ENCODE results near the gene ZNF407.

The ZNF407 gene

DNA sequence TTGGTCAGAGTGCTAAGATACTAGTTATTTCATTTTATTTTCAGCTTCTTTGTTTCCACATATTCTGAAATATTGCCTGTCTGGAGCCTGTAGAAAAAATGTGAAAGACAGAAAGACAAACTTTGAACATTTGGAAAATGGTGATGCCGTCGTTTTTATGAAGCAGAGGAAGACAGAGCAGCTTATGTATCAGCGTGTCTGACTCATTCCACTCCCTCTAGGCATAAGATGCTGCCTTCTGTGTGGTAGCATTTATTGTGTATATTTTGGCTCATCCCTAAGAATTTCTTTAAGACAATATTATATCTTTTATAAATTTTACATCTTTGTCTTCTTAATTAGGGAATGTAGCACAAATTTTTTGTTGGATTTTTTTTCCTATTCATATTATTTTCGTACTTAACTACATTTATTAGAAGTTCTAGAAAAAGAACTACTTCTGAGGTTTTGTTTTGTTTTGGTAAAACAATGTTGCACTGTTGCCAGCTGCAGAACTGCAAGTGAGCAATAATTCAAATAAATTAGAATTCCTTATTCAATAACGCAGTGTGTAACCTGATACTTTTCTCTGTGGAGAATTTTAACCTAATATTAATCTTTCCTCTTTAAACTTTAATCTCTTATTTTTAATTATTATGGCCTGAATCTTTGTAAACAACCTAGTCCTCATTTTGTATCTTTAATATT is 300.4 kb downstream of the ZNF407 start:
- FAIRE-seq = no peak

DNA sequence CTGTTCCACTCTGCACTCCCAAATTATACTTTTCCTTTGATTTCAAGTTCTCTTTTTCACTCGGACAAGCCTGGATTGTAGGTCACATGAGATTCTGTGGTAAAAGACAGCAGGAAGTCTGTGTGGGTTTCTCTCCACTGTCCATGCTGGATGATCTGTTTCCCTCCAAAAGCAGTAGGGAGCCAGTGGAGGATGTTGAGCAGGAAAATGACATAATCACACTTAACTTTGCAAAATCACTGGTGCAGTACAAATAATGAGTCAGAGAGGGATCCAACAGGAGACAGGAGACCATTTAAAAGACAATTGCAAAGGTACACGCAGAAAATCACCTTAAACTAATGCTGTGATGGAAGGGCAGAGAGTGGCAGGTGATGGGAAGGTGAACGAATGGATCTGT is 301.3 kb downstream of the ZNF407 start:
- no peak for FAIRE-seq

DNA sequence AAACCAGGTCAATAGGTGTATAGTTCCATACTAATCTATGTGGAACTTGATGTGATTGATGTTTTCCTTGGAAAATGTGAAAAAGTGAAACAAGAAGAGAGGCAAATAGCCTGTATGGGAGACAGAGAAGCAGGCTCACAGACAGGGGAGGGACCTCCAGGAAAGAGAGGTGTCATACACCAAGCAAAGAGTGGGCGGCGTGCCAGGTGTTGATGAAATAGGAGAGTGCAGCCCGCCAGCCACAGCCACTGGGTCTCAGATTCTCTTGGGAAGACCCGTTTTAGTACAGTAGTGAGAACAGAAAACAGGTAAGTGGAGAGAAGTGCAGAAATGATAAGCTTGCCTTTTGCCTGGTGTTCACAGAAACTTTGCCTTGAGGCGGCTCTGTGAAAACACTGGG is 301.9 kb downstream of the ZNF407 start:
- no peak for FAIRE-seq

DNA sequence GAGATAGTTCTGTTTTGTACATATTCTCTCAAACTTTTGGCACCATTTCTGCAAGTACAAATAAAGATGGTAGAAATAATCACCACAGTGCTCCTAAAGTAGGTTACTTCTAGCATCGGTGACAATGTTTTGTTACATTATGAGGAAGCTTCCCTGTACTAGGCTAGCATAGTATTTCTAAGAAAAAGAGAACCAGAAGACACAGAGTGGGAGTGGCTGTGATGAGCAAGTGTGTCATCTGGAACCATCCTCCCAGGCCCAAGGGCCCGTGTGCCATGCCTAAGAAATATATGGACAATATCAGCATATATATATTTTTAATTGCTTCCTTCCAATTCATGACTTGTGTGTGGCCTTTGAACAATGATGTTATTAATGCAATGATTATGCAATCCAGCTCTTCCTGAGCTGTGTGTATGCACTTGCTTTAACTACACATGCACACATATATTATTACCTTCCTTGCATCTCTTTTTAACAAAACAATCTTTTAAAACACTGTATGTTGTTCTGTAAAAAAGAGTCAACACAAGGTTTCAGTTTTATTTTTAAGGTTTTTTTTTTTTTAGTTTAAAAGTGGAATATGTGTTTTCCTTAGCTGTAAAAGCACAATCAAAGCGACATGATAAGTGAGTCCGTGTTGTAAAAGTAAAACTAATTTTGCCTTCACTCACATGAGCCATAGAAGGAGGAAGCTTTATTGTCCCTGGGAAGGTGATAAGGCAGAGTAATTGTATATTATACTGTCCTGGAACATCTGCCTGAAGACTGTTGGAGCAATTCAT is 303.9 kb downstream of the ZNF407 start:
- no peak for FAIRE-seq

DNA sequence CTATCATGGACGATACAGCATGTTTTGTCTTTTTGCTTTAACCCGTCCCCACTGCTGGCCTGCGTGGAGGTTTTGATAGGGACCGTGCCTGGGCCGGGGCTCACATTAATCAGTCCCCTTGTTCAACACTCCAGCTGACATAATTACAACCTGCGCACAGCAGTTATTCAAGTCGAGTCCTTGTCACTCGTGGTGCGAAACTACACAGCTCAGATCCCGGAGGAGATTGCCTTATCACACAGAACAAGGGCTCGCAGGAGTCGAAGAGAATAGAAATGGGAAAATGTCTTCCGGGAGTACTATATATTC is 304.4 kb downstream of the ZNF407 start:
- no peak for FAIRE-seq

DNA sequence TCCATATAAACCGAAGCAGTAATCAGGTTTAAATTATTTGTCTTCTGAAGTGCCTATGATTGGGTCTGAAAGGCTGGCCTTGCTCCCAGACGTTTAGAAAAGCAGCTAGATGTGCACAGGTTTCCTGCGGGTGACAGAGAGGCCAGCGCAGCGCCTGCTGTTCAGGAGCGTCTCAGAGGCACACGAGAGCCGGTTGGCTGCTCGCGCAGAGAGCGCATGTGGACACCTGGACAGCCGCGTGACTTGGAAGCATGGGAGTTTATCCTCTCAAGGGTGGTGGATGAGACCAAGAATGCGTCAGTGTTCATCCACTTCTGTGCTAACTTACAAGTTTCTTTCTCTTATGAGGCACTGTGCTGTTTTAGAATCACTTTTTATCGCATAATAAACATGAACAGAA is 307.6 kb downstream of the ZNF407 start:
- FAIRE-seq = no peak

DNA sequence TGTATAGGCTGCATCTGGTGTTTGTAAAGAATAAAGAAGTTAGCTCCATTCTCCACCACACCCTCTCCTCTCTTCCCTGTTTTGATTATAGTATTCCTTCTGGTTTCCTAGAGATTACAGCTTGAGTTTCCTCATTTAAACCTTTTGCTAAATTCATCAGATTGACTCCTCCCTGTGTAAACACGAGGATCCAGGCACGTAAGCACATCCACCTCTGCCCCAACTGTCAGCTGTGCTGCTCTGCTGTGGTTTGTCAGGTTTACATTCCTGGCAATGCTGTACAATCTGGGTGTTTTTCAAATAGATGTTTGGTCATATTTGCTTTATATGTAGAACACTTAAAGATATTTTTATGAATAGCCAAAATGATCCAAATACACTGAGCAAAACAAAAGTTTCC is 308.5 kb downstream of the ZNF407 start:
- FAIRE-seq = no peak

DNA sequence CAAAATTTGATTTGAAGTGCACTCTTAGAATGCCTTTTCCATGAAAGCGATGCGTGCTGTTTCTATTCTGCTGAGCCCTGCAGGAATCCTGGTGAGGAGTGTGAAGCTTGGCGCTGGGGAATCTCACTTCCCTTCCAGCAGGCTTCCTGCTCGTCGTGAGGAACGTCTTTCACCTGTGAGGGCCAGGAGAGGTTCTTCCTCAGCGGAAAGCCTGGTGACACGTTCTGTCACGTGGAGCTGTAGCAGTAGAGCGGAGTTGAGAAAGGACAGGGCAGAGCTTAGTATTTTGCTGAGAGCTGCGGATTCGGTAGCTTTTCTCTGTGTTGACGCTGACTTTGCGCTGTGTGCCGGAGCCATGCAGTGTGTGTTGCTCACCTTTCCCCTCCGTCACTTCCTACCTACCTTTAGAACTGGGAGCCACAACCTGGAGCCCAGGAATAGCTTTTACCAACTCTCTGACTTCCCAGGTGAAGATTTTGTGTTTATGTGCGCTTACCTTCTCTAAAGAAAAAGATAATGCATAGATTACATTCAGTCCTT is 316.5 kb downstream of the ZNF407 start:
- FAIRE-seq = no peak

DNA sequence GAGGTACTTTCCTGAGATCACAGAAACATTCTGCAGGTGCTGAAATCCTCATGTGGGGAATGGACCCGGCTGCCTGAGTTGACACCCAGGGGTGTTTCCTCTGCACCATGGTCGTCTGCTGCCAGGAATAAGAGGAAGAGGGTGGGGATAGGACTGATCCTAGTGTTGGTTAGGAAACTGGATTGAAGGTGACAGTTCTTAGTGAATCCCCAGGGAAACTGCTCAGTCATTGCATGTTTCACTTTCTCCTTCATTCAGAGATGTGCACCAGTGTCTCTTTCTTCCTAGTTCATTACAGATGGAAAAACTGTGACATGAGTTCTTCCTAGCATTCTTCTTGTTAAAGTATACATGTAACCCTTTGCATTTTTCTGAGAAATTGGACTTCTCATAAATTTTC is 317.0 kb downstream of the ZNF407 start:
- no peak for FAIRE-seq

DNA sequence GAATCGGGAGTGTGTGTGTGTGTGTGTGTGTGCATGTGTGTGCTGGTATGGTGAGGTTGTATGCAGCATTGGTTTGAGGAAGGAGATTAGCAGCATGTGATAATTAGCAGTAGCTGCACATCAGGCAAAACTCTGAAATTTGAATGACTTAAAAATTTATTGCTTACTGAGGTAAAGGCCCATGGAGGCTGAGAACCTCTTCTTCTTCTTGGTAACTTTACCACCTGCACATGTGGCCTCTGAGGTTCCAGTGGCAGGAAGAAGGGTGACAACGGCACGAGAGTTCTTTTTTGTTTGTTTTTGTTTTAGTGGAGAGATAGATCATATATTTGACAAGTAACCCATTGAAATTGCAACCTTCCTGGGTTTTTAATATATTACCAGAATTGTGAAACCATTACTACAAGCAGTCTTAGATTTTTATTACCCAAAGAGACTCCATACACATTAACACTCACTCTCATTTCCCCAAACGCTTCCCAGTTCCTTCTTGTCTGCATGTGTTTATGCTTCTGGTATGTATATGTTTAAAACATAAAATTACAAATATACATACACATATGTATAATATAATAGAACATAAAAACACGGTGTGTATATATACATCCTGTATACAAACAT is 319.2 kb downstream of the ZNF407 start:
- no peak for FAIRE-seq

DNA sequence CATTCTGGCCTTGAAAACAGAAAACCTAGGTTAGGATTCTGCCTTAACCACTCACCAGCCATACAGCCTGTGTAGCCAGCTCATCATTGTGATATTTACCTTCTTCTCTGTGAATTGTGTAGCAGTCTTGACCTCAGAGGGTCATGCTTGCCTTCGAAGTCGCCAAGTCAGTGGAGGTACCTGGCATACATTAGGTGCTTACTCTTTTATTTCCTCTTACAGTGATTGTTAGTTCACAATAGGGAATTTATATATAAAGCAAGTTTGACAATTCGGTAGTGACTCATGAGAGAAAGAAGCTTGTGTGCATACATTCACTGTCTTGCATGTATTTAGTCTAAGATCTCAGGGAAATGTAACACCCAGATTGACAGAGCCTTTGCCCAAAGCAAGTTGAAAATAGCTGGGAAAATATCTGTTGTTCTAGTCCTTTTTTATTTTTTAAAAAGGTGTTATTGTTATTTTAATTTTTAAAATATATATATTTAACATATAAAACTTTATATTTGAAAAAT is 320.7 kb downstream of the ZNF407 start:
- FAIRE-seq = no peak

DNA sequence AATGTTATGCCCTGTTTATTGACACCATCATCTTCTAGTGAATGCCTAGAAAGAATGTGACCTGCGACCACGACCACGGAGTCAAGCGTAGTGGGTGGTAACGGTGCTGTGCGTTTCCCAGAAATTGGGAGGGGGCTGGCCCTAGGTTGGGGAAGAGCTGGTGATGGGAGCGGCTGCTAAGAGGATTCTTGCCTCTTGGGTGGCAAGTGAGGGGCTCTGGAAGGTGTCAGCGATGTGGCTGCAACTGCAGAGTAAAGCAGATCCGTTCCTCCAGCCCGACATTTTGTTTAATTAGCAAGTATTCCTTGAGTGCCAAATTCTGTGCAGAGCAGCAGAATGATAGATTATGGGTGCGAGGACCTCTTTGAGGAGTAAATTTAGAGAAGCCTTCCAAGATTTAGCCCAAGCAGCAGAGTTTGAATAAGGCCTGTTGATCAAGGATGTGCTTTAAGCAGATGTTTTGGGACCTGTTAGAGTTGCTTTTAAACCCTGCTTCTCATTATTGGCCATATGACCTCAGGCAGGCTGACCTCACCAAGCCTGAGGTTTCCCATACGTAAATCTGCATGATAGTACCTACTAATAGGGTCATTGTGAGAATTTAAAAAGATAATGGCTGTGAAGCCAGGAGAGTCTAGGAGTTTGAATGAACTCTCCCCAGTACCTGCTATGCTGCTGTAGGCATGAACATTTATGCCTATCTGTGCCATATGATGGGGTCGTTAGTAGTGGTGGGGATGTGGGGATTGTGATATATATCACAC is 323.6 kb downstream of the ZNF407 start:
- no peak for FAIRE-seq

DNA sequence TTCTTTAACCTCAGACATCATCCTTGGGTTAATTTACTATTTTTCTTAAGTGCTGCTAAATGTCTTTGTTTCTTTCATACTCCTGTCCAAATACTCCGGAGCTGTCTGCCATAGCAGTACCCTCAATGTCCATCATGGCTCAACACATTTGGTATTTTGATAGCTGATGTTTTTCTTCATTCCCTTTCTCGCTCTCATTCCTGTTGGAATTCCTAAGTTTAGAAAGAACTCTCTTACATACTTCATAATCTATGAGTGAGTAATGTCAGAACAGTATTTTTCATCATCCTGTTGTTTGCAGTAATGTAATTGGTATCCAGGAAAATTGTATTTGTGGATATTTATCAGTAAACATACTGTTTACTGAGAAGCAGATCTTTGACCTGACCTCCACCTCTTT is 328.4 kb downstream of the ZNF407 start:
- FAIRE-seq = no peak

DNA sequence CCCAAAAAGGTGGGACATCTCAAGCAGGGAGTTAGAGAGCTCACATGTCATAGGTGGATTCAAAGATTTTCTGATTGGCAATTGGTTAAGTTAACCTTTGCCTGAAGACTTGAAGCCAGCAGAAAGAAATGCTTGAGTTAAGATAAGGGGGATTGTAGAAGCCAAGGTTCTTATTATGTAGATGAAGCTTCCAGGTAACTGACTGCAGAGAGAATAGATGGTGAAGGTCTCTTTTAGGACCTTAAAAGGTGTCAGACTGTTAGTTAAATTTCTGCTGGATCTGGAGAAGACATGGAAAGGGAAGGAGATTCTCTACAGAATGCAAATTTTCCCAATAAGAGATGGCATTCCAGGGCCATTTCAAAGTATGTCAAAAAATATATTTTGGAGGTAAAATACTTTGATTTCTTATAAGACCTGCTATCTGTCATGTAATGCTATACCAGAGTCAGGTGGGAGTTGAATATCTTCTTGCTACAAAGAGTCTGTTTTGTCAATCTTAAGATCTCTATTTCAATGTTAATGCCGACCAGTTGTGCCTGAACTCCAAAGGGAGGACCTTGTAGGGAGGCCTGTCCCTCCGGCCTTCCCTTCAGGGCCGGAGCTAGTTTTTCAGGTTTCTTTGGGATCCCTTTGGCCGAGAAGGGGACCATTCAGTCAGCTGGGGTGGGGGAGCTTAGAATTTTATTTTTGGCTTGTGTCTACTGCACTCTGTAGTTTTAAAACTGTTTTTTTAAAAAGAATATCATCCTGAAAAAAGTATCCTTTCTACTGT is 330.7 kb downstream of the ZNF407 start:
- FAIRE-seq = no peak

DNA sequence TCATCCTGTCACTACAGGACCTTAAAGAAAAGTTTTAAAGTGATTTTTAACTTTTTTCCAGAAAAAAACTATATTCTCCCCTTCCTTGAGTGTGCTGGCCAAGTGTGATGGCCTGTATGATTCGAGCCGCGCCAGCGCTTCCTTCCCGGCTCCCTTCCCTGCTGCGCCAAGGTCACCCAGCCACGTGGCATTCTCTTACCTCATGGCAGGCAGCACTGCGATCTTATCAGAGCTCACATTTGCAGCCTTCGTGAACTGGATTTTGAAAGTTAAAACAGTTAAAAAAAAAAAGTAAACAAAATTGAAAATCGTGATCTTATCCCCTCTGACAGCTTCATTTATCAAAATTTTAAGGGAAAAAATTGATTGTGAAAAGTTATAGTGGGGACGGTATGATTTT is 331.4 kb downstream of the ZNF407 start:
- FAIRE-seq = no peak

DNA sequence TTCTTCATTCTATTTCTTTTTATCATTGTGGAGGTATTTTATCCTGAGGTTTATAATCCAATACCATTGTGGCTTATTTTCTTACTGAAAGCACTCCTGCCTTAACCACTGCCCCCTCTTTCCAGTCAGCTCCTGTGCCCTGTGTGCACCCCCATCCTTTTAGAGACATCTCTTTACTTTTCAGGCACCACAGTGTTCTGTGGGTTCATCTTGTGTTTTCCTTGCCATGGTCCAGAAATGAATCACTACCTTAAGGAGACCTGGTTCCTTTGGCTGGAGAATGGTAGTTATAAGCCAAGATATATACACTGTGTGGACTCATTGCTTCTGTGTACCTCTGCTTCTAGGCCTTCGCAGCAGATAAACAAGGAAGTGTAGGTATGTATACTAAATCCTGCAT is 332.9 kb downstream of the ZNF407 start:
- no peak for FAIRE-seq

DNA sequence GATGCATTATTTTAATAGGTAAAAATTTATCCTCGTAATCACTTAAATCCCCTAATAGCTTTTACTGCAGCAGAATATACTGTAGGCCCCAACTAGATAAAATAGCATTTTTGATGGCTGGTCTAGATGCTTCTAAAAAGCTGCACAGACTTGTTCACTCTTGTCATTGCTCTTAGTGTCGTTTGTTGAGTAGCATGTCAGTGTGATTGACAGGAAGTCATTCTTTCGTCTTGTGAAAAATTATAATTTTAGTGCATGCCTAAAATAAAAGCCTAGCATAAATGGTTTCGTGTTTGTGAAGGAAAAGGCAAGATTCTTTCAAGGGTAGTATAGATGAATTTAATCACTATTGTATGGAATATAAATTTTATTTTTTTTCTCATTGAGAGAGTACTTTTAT is 336.3 kb downstream of the ZNF407 start:
- FAIRE-seq = no peak

DNA sequence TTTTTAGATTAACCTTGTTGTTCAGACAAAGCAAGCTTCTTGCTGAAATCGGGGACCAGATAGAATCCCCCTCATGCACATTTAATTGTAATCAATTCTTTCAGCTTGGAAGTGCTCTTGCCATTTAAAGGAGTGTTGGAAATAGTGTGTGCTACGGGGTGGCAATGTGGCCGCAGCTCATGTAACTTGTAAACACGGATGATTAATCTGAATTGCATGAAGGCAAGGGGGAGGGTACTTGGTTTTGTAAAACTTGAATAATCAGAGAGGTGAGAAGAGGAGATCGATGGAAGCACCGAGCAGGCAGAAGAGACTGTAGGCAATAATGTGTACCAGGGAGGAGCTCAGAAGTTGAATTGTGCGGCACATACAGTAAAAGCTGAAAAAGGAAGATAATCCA is 337.8 kb downstream of the ZNF407 start:
- FAIRE-seq = no peak

DNA sequence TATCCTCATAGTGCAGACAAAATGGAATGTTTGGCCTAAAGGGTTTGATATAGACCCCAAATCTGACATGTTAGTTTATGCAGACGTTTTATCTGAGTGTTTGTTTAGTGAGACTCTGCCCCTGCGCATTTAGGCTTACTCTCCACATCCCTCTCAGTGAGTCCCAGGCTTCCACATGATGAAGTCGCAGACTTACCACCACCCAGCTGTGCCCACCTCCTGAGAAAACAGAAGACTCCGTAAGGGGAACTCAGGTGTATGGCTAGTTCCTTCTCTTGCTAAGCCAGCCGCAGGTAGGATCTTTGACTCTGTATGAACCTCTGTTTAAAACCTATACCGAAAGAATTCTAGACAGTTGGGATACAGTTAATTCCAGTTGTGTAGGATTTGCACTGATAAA is 338.7 kb downstream of the ZNF407 start:
- FAIRE-seq = no peak

DNA sequence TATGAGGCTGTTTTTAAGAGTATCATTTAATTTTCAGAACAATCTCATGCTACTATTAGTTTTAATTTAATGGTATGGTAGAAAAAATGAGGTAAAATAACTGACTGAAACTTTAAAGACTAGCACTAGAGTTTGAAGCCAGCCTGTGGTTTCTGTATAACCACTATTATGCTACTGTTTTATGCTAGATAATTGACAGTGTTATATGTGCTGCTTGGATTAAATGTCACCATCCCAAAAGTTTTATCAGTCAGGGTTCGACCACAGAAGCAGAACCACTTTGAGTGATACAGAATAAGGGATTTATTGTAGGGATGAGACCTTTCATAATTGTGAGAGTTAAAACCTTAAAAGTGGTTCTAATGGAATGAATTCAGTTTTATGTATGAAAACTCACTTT is 339.6 kb downstream of the ZNF407 start:
- no peak for FAIRE-seq

DNA sequence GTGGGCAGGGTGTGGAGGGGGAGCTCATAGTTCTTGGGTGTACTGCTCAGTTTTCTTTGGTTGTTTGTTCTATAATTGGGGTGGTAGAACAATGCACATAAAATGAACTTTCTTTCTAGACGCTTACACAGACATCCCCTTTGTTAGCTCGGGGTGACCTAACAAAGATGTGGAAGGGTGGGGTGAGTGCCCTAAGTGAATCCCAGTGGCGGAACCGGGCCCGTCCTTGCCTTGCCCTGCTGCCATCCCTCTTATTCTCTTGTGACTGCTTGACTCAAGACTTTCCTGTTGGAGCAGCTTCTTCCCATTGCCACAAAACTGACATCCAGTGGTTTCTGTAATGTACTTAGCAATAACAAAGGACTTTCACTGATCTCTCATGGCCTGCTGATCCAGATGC is 343.2 kb downstream of the ZNF407 start:
- no peak for FAIRE-seq

DNA sequence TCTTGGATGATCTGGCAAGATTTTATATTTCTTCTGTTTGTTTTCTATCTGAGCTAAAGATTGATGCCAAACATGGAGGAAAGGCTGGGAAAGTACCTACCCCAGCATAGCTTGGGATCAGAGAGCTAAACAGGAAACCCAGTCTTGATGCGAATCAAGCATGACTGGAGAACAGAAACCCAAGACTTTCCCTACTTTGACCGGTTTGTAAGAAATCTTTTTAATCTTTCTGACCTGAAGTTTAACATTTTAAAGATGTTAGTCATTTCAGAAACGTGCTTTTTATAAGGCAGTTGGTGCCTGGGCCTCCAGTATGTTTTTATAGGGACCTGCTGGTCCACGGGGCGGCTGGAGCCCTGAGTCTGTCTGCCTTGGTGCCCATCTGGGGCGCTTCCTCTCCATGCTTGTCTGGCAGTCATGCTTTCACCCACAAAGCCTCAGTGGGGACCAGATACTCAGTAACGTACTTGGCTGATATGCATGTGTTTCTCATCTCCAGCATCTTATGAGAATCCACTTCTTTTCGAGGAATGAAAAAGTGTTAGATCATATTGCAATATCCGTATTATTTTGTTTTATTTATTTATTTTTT is 344.7 kb downstream of the ZNF407 start:
- no peak for FAIRE-seq
